ENCODE data around the gene TRIL. TPM values are rescaled to one million over a fixed set of nuclear protein-coding genes. Genes with fewer than 3 reads are reported as not detected.

Gene TRIL
- total RNA-seq = 10 to 100 TPM in 1 of 5 donors, 1 to 10 TPM in 3, not detected in 1; 1.3 to 26.1 (median 5.6) TPM
- 1 to 10 TPM in 2 of 3 donors, under 1 TPM in 1; 0.92 to 1.3 (median 1.1) TPM for polyA plus RNA-seq
- long read RNA-seq, donor 1, full-length matches to known transcripts = 7 of 7 reads
- long read RNA-seq, donor 1, partial matches to known transcripts = 0 of 7 reads
- long read RNA-seq, donor 1, other reads (novel, unspliced or antisense) = 0 of 7 reads
- long read RNA-seq, donor 2, full-length matches to known transcripts = 7 of 7 reads
- long read RNA-seq, donor 2, partial matches to known transcripts = 0 of 7 reads
- long read RNA-seq, donor 2, other reads (novel, unspliced or antisense) = 0 of 7 reads
- long read RNA-seq, donor 3, full-length matches to known transcripts = 4 of 4 reads
- long read RNA-seq, donor 3, partial matches to known transcripts = 0 of 4 reads
- long read RNA-seq, donor 3, other reads (novel, unspliced or antisense) = 0 of 4 reads
- long read RNA-seq, donor 4 = 0 reads
- long read RNA-seq, donor 5, full-length matches to known transcripts = 16 of 16 reads
- long read RNA-seq, donor 5, partial matches to known transcripts = 0 of 16 reads
- long read RNA-seq, donor 5, other reads (novel, unspliced or antisense) = 0 of 16 reads
- long read RNA-seq, donor 6, full-length matches to known transcripts = 20 of 20 reads
- long read RNA-seq, donor 6, partial matches to known transcripts = 0 of 20 reads
- long read RNA-seq, donor 6, other reads (novel, unspliced or antisense) = 0 of 20 reads
- long read RNA-seq, donor 7, full-length matches to known transcripts = 11 of 11 reads
- long read RNA-seq, donor 7, partial matches to known transcripts = 0 of 11 reads
- long read RNA-seq, donor 7, other reads (novel, unspliced or antisense) = 0 of 11 reads
- long read RNA-seq, donor 8, full-length matches to known transcripts = 5 of 5 reads
- long read RNA-seq, donor 8, partial matches to known transcripts = 0 of 5 reads
- long read RNA-seq, donor 8, other reads (novel, unspliced or antisense) = 0 of 5 reads
- long read RNA-seq, donor 9, full-length matches to known transcripts = 17 of 17 reads
- long read RNA-seq, donor 9, partial matches to known transcripts = 0 of 17 reads
- long read RNA-seq, donor 9, other reads (novel, unspliced or antisense) = 0 of 17 reads
- long read RNA-seq, donor 10, full-length matches to known transcripts = 2 of 2 reads
- long read RNA-seq, donor 10, partial matches to known transcripts = 0 of 2 reads
- long read RNA-seq, donor 10, other reads (novel, unspliced or antisense) = 0 of 2 reads

- H3K36me3 ChIP-seq = no peaks in the 10 kb centered on the region
- TF ChIP-seq POLR2A (IDR thresholded peaks at IDR 0.05) (no peak), CTCF (IDR thresholded peaks at IDR 0.05) (no peak), POLR2AphosphoS5 (IDR thresholded peaks at IDR 0.05) (no peak), EP300 (IDR thresholded peaks at IDR 0.05) (no peak)
- H3K4me1 ChIP-seq = peaks cover 33 to 55% (median 46%) of the 10 kb centered on the region in 4 donors
- peaks cover 0 to 43% (median 28%) of the 10 kb centered on the region in 3 donors for H3K27me3 ChIP-seq
- no peaks in the 10 kb centered on the region for H3K9me3 ChIP-seq
- peak within 1 kb of the TSS; percentile 48 to 79 (median 70) for H3K27ac ChIP-seq
- peak; percentile 65 to 93 for DNase-seq
- H3K4me3 ChIP-seq = peak within 1 kb of the TSS; percentile 49 to 63 (median 58)
- 3 to 9% (median 5%) methylated on average over 20 to 66 of the region's 66 CpGs for WGBS, 5 donors
- intact Hi-C loops (cut with DNase I; ENCODE audit: low total_unique reads) = no loop called here
Measured at GRCh38 chr7:28958235-28958979, at the start of gene TRIL. Gene TRIL, minus strand, starts transcription at chr7:28958330. Its CDS starts 284 bp downstream, at chr7:28958046.

- Histone ChIP-seq H3K4me3 (no peak overlapping the region), H3K27ac (no peak overlapping the region), H3K4me1 (no peaks in the 10 kb centered on the region), H3K36me3 (no peaks in the 10 kb centered on the region), H3K27me3 (no peaks in the 10 kb centered on the region), H3K9me3 (no peaks in the 10 kb centered on the region)
- intact Hi-C loops (cut with DNase I; ENCODE audit: low total_unique reads) = no loop called here
- no peak for TF ChIP-seq EP300 (IDR thresholded peaks at IDR 0.05)
- TF ChIP-seq POLR2AphosphoS5 (IDR thresholded peaks at IDR 0.05) = no peak
- TF ChIP-seq POLR2A (IDR thresholded peaks at IDR 0.05) = no peak
- no peak for TF ChIP-seq CTCF (IDR thresholded peaks at IDR 0.05)
- 83 to 90% (median 87%) methylated on average over 2 of the region's 2 CpGs for WGBS, 5 donors
- no peak for DNase-seq
Measured at GRCh38 chr7:29007127-29007526, 49.0 kb upstream of the TRIL start.

- H3K36me3 ChIP-seq = no peaks in the 10 kb centered on the region
- H3K9me3 ChIP-seq = no peaks in the 10 kb centered on the region
- TF ChIP-seq POLR2A (IDR thresholded peaks at IDR 0.05) (no peak), POLR2AphosphoS5 (IDR thresholded peaks at IDR 0.05) (no peak), CTCF (IDR thresholded peaks at IDR 0.05) (no peak), EP300 (IDR thresholded peaks at IDR 0.05) (no peak)
- H3K27ac ChIP-seq = no peak overlapping the region
- 54 to 81% (median 79%) methylated on average over 3 of the region's 3 CpGs for WGBS, 5 donors
- H3K4me1 ChIP-seq = no peaks in the 10 kb centered on the region
- no peak overlapping the region for H3K4me3 ChIP-seq
- no peaks in the 10 kb centered on the region for H3K27me3 ChIP-seq
- no peak for DNase-seq
- intact Hi-C loops (cut with DNase I; ENCODE audit: low total_unique reads) = no loop called here
Measured at GRCh38 chr7:29005829-29006228, 47.7 kb upstream of the TRIL start.

All from stomach (tissue), 19 donors.